ENCODE results near the gene TMEM219. TPM values are rescaled to one million over a fixed set of nuclear protein-coding genes. Genes with fewer than 3 reads are reported as not detected.

TMEM219 gene
- total RNA-seq, 4 donors from 2014 or later: 48.1 to 120 (median 60.2) TPM

- Histone ChIP-seq H3K36me3 (peaks cover 0 to 75% of the 10 kb centered on the region in 2 donors), H3K27ac (no peak overlapping the region), H3K4me1 (peaks cover 11 to 16% of the 10 kb centered on the region in 2 donors), H3K27me3 (no peaks in the 10 kb centered on the region), H3K4me3 (no peak overlapping the region), H3K9me3 (no peaks in the 10 kb centered on the region)
- no peak for TF ChIP-seq CTCF (IDR thresholded peaks at IDR 0.05 in 4 of 5, conservative IDR thresholded peaks at IDR 0.05 in 1 of 5)
- TF ChIP-seq POLR2A (IDR thresholded peaks at IDR 0.05): no peak
- intact Hi-C loops (cut with DNase I; ENCODE audit: low total_unique reads): loop anchor here (10.0 kb wide), 1 partner anchor 543 kb away; the partner anchor contains the start of gene ZNF747
- in situ Hi-C loops (cut with MboI; ENCODE audit: low sequenced_read_pairs in 4 of 4): no loop called here
- DNase-seq (no peak), ATAC-seq (no peak)
These were observed 29.7 kb downstream of the TMEM219 start for GRCh38 chr16:29991571-29991904.

GRCh38 chr16:29992344-29992967, 30.6 kb downstream of the TMEM219 start:
- no peaks in the 10 kb centered on the region for H3K9me3 ChIP-seq
- DNase-seq (no peak), ATAC-seq (no peak)
- peaks cover 17 to 21% of the 10 kb centered on the region in 2 donors for H3K4me1 ChIP-seq
- intact Hi-C loops (cut with DNase I; ENCODE audit: low total_unique reads) (loop anchor here (10.0 kb wide), 1 partner anchor 542 kb away; the partner anchor contains the start of gene ZNF747), in situ Hi-C loops (cut with MboI; ENCODE audit: low sequenced_read_pairs in 4 of 4) (no loop called here)
- H3K27me3 ChIP-seq: no peaks in the 10 kb centered on the region
- no peak overlapping the region for H3K27ac ChIP-seq
- H3K36me3 ChIP-seq: peaks cover 0 to 72% of the 10 kb centered on the region in 2 donors
- no peak overlapping the region for H3K4me3 ChIP-seq
- TF ChIP-seq CTCF (IDR thresholded peaks at IDR 0.05 in 4 of 5, conservative IDR thresholded peaks at IDR 0.05 in 1 of 5) (no peak), POLR2A (IDR thresholded peaks at IDR 0.05) (no peak)

- Histone ChIP-seq H3K27me3 (no peaks in the 10 kb centered on the region), H3K4me1 (peaks cover 17 to 21% of the 10 kb centered on the region in 2 donors), H3K36me3 (peaks cover 0 to 72% of the 10 kb centered on the region in 2 donors), H3K4me3 (no peak overlapping the region), H3K27ac (no peak overlapping the region), H3K9me3 (no peaks in the 10 kb centered on the region)
- intact Hi-C loops (cut with DNase I; ENCODE audit: low total_unique reads): loop anchor here (10.0 kb wide), 1 partner anchor 541 kb away; the partner anchor contains the start of gene ZNF747
- no peak for DNase-seq
- ATAC-seq: no peak
- in situ Hi-C loops (cut with MboI; ENCODE audit: low sequenced_read_pairs in 4 of 4): no loop called here
- TF ChIP-seq POLR2A (IDR thresholded peaks at IDR 0.05): no peak
- no peak for TF ChIP-seq CTCF (IDR thresholded peaks at IDR 0.05 in 4 of 5, conservative IDR thresholded peaks at IDR 0.05 in 1 of 5)
These were observed 31.5 kb downstream of the TMEM219 start for GRCh38 chr16:29993191-29993902.

GRCh38 chr16:29993903-29994599, 32.2 kb downstream of the TMEM219 start:
- no peaks in the 10 kb centered on the region for H3K9me3 ChIP-seq
- intact Hi-C loops (cut with DNase I; ENCODE audit: low total_unique reads): loop anchor here (2.0 to 10.0 kb wide), 2 partner anchors 67 to 541 kb away; partner anchors contain the start of genes KCTD13 and ZNF747
- TF ChIP-seq CTCF (IDR thresholded peaks at IDR 0.05 in 4 of 5, conservative IDR thresholded peaks at IDR 0.05 in 1 of 5) (no peak), POLR2A (IDR thresholded peaks at IDR 0.05) (no peak)
- ATAC-seq: no peak
- H3K36me3 ChIP-seq: peaks cover 0 to 67% of the 10 kb centered on the region in 2 donors
- peak overlapping the region in 3 of 4 donors; percentile 95 to 100 (median 99) for H3K27ac ChIP-seq
- H3K27me3 ChIP-seq: no peaks in the 10 kb centered on the region
- H3K4me1 ChIP-seq: peaks cover 17 to 21% of the 10 kb centered on the region in 2 donors
- peak overlapping the region in 3 of 4 donors; percentile 79 to 100 (median 84) for H3K4me3 ChIP-seq
- DNase-seq: no peak
- in situ Hi-C loops (cut with MboI; ENCODE audit: low sequenced_read_pairs in 4 of 4): no loop called here
